Measurements from ENCODE around the gene USF3. TPM values are rescaled to one million over a fixed set of nuclear protein-coding genes. Genes with fewer than 3 reads are reported as not detected.

The USF3 gene
- 18.8 and 20.7 TPM in 2 replicates for total RNA-seq
- polyA plus RNA-seq: 4.8 and 5.8 TPM in 2 replicates

GRCh38 chr3:113695786-113696645 is at the start of gene USF3:
Gene USF3 (minus strand): TSS chr3:113696642. CDS start chr3:113674878, 21,764 bp downstream.
- H3K79me2 ChIP-seq: peaks cover 47% of the 10 kb centered on the region
- H2AFZ ChIP-seq: peak within 1 kb of the TSS; percentile 82
- H4K20me1 ChIP-seq (ENCODE audit: insufficient read depth, poor library complexity, severe bottlenecking): no peaks in the 10 kb centered on the region
- H3K36me3 ChIP-seq (replicated peaks; ENCODE audit: insufficient read depth, low read depth): no peaks in the 10 kb centered on the region
- no peaks in the 10 kb centered on the region for H3K9me3 ChIP-seq (ENCODE audit: low read depth)
- peak; percentile 88 for DNase-seq (ENCODE audit: low spot score)
- peaks cover 23% of the 10 kb centered on the region for H3K4me1 ChIP-seq (ENCODE audit: insufficient read depth)
- peak within 1 kb of the TSS; percentile 60 for H3K4me3 ChIP-seq
- no peak for TF ChIP-seq EZH2 (IDR thresholded peaks at IDR 0.05; ENCODE audit: borderline replicate concordance)
- TF ChIP-seq CTCF (IDR thresholded peaks at IDR 0.05; ENCODE audit: poor library complexity): no peak
- TF ChIP-seq EZH2phosphoT487 (IDR thresholded peaks at IDR 0.05; ENCODE audit: low read depth, severe bottlenecking, unreplicated experiment): no peak
- no peaks in the 10 kb centered on the region for H3K9me2 ChIP-seq (replicated peaks; ENCODE audit: insufficient read depth)
- no peaks in the 10 kb centered on the region for H3K27me3 ChIP-seq
- peak within 1 kb of the TSS; percentile 97 for H3K27ac ChIP-seq
- under 1% methylated on average over 19 of the region's 75 CpGs for WGBS (ENCODE audit: low lambda C conversion rate, missing lambda C conversion rate)
- peak within 1 kb of the TSS; percentile 93 for H3K4me2 ChIP-seq

DNA sequence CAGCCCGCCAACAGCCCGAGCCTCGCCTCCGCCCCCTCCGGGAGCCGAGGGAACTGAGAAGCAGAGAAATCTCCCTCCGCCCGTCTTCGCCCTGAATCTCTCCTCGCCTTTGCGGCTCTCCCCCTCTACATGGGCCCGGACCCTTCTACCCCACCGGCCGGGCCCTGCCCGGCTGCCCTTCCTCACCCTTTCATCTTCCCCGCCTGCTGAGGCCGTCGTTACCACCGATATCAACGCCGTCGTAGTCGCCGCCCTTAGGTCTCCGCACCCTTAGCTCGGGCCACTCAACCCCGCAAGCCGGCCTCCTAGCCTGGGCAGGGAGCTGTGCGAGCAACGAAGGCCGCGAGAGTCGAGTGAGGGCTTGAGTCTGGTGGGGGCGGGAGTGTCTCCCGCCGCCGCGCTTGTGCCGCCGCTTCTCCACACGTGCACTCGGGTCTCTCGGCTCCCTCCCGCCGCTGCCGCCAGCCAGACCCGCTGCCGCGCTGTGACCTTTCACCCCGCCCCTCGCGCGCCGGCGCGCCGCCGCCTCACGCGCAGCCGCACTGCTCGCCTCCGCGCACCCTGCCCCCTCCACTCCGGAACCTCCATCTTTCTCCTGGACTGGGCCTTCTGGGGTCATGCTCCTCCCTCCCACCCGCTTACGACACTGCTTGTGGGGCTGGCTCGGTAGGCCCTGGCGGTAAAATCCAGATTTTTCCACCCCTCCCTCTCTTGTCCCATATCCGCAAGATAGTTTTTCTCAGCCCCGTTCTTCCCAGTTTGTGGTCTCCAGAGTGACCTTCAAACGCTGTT is 49.5 kb upstream of the USF3 start, which contains the start of gene NAA50:
Gene NAA50, minus strand, starts transcription at position 494 of the 792 bp plus-strand sequence. Its CDS starts 300 bp downstream, at position 194.
- no peak for TF ChIP-seq EZH2phosphoT487 (IDR thresholded peaks at IDR 0.05; ENCODE audit: low read depth, severe bottlenecking, unreplicated experiment)
- no peak for TF ChIP-seq CTCF (IDR thresholded peaks at IDR 0.05; ENCODE audit: poor library complexity)
- TF ChIP-seq EZH2 (IDR thresholded peaks at IDR 0.05; ENCODE audit: borderline replicate concordance): no peak
- Histone ChIP-seq H4K20me1 (ENCODE audit: insufficient read depth, poor library complexity, severe bottlenecking) (peaks cover 29% of the 10 kb centered on the region), H3K27me3 (no peaks in the 10 kb centered on the region), H3K4me3 (peak within 1 kb of the TSS; percentile 25), H3K36me3 (replicated peaks; ENCODE audit: insufficient read depth, low read depth) (no peaks in the 10 kb centered on the region), H3K4me1 (ENCODE audit: insufficient read depth) (peaks cover 29% of the 10 kb centered on the region), H3K4me2 (peak within 1 kb of the TSS; percentile 71), H3K9me2 (replicated peaks; ENCODE audit: insufficient read depth) (no peaks in the 10 kb centered on the region), H2AFZ (peak within 1 kb of the TSS; percentile 93), H3K79me2 (peaks cover 75% of the 10 kb centered on the region), H3K27ac (peak within 1 kb of the TSS; percentile 96), H3K9me3 (ENCODE audit: low read depth) (no peaks in the 10 kb centered on the region)
- WGBS (ENCODE audit: low lambda C conversion rate, missing lambda C conversion rate): under 1% methylated on average over 34 of the region's 72 CpGs
- peak; percentile 95 for DNase-seq (ENCODE audit: low spot score)

- H3K27ac ChIP-seq: peak overlapping the region; percentile 96
- DNase-seq (ENCODE audit: low spot score): peak; percentile 92
- peak overlapping the region; percentile 71 for H3K4me2 ChIP-seq
- peaks cover 29% of the 10 kb centered on the region for H3K4me1 ChIP-seq (ENCODE audit: insufficient read depth)
- WGBS (ENCODE audit: low lambda C conversion rate, missing lambda C conversion rate): 2% methylated on average over 27 of the region's 35 CpGs
- H3K36me3 ChIP-seq (replicated peaks; ENCODE audit: insufficient read depth, low read depth): no peaks in the 10 kb centered on the region
- H3K27me3 ChIP-seq: no peaks in the 10 kb centered on the region
- no peaks in the 10 kb centered on the region for H3K9me2 ChIP-seq (replicated peaks; ENCODE audit: insufficient read depth)
- peak overlapping the region; percentile 93 for H2AFZ ChIP-seq
- TF ChIP-seq CTCF (IDR thresholded peaks at IDR 0.05; ENCODE audit: poor library complexity) (peak; percentile 63), EZH2 (IDR thresholded peaks at IDR 0.05; ENCODE audit: borderline replicate concordance) (no peak)
- H4K20me1 ChIP-seq (ENCODE audit: insufficient read depth, poor library complexity, severe bottlenecking): peaks cover 37% of the 10 kb centered on the region
- peak overlapping the region; percentile 25 for H3K4me3 ChIP-seq
- no peaks in the 10 kb centered on the region for H3K9me3 ChIP-seq (ENCODE audit: low read depth)
- peaks cover 75% of the 10 kb centered on the region for H3K79me2 ChIP-seq
These were observed 48.7 kb upstream of the USF3 start for GRCh38 chr3:113744941-113745755.

Measured in hepatocyte (in vitro differentiated cells).